Measurements from ENCODE around the gene SLC39A11. TPM values are rescaled to one million over a fixed set of nuclear protein-coding genes. Genes with fewer than 3 reads are reported as not detected.

Gene SLC39A11
- total and polyA plus RNA-seq, 2 of the 13 experiments (the other 11 are each of a cell fraction or from before 2014, with no cell fraction given) = 17.2 to 31.5 TPM

DNA sequence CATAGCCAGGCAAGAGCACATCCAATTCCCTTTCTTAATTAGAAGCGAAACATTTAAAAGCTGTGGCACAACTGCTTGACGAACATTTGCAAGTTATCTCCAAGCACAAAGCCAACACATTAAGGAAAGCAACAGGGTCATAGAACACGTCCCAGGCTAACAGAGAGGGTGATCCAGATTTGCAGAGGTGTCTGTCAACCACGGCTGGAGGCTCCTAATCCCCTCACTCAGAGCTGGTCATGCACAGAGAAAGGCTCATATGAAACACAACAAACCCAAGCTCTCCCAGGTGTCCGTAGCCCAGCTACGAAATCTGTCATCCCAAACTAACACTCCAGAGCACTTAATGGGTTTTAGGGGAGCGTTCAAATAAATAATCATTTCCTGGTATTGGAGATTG, 276.1 kb downstream of the SLC39A11 start:
- no peak overlapping the region for H3K9ac ChIP-seq (ENCODE audit: insufficient read depth, low read depth, low read length)
- 94% methylated on average over 7 of the region's 7 CpGs for WGBS (ENCODE audit: low lambda C conversion rate)
- H4K20me1 ChIP-seq (ENCODE audit: insufficient read depth, low read length) = no peaks in the 10 kb centered on the region
- H2AFZ ChIP-seq (ENCODE audit: low read length) = no peak overlapping the region
- DNase-seq (ENCODE audit: low spot score) = no peak
- no peaks in the 10 kb centered on the region for H3K27me3 ChIP-seq (ENCODE audit: control insufficient read depth in 1 of 2, insufficient read depth in 2 of 2, low read length in 2 of 2)
- TF ChIP-seq, protein P1, sequence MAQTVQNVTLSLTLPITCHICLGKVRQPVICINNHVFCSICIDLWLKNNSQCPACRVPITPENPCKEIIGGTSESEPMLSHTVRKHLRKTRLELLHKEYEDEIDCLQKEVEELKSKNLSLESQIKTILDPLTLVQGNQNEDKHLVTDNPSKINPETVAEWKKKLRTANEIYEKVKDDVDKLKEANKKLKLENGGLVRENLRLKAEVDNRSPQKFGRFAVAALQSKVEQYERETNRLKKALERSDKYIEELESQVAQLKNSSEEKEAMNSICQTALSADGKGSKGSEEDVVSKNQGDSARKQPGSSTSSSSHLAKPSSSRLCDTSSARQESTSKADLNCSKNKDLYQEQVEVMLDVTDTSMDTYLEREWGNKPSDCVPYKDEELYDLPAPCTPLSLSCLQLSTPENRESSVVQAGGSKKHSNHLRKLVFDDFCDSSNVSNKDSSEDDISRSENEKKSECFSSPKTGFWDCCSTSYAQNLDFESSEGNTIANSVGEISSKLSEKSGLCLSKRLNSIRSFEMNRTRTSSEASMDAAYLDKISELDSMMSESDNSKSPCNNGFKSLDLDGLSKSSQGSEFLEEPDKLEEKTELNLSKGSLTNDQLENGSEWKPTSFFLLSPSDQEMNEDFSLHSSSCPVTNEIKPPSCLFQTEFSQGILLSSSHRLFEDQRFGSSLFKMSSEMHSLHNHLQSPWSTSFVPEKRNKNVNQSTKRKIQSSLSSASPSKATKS (CRISPR knock-in tag; IDR thresholded peaks at IDR 0.05) = no peak
- TF ChIP-seq NR1H2 (CRISPR knock-in tag; IDR thresholded peaks at IDR 0.05; ENCODE audit: borderline replicate concordance, low read depth) (no peak), EEA1 (CRISPR knock-in tag; IDR thresholded peaks at IDR 0.05; ENCODE audit: borderline replicate concordance) (no peak), SP1 (IDR thresholded peaks at IDR 0.05) (no peak), SP1 (CRISPR knock-in tag; IDR thresholded peaks at IDR 0.05) (no peak), FOXM1 (CRISPR knock-in tag; IDR thresholded peaks at IDR 0.05) (no peak), KDM6A (CRISPR knock-in tag; IDR thresholded peaks at IDR 0.05; ENCODE audit: low read depth) (no peak), ZBTB1 (CRISPR knock-in tag; IDR thresholded peaks at IDR 0.05; ENCODE audit: borderline replicate concordance) (no peak)
- TF ChIP-seq, protein P2, sequence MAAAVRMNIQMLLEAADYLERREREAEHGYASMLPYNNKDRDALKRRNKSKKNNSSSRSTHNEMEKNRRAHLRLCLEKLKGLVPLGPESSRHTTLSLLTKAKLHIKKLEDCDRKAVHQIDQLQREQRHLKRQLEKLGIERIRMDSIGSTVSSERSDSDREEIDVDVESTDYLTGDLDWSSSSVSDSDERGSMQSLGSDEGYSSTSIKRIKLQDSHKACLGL (CRISPR knock-in tag; IDR thresholded peaks at IDR 0.05) = no peak
- TF ChIP-seq, protein P3, sequence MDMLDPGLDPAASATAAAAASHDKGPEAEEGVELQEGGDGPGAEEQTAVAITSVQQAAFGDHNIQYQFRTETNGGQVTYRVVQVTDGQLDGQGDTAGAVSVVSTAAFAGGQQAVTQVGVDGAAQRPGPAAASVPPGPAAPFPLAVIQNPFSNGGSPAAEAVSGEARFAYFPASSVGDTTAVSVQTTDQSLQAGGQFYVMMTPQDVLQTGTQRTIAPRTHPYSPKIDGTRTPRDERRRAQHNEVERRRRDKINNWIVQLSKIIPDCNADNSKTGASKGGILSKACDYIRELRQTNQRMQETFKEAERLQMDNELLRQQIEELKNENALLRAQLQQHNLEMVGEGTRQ (IDR thresholded peaks at IDR 0.05; ENCODE audit: low read depth, low read length) = no peak
- TF ChIP-seq, protein P3 (CRISPR knock-in tag; IDR thresholded peaks at IDR 0.05; ENCODE audit: borderline replicate concordance) = no peak
- TF ChIP-seq, protein P4, sequence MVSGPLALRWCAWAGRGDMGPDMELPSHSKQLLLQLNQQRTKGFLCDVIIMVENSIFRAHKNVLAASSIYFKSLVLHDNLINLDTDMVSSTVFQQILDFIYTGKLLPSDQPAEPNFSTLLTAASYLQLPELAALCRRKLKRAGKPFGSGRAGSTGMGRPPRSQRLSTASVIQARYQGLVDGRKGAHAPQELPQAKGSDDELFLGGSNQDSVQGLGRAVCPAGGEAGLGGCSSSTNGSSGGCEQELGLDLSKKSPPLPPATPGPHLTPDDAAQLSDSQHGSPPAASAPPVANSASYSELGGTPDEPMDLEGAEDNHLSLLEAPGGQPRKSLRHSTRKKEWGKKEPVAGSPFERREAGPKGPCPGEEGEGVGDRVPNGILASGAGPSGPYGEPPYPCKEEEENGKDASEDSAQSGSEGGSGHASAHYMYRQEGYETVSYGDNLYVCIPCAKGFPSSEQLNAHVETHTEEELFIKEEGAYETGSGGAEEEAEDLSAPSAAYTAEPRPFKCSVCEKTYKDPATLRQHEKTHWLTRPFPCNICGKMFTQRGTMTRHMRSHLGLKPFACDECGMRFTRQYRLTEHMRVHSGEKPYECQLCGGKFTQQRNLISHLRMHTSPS (CRISPR knock-in tag; IDR thresholded peaks at IDR 0.05; ENCODE audit: low read depth) = no peak
- H3K4me3 ChIP-seq (replicated peaks in 1 of 3; ENCODE audit: insufficient read depth in 1 of 3, low read depth in 2 of 3, low read length in 3 of 3) = no peak overlapping the region
- intact Hi-C loops (cut with micrococcal nuclease; ENCODE audit: unreplicated experiment) (no loop called here), in situ Hi-C loops (cut with HindIII; ENCODE audit: extremely low pct_ligation_motif_present, low pct_unique_long_range_greater_than_20kb) (no loop called here)
- ChIA-PET POLR2A (no interaction called here), CTCF (ENCODE audit: low intra/inter-chr PET ratio, low total read pairs) (no interaction called here)
- H3K4me1 ChIP-seq (ENCODE audit: insufficient read depth, low read length) = peaks cover under 1% of the 10 kb centered on the region; the same call in 1 of the 2 replicates
- no TSS peak for BruUV-seq (replicated peaks)
- no peak for ATAC-seq
- H3K36me3 ChIP-seq (replicated peaks in 1 of 2; ENCODE audit: control insufficient read depth in 1 of 2, insufficient read depth in 2 of 2, low read length in 2 of 2) = peaks cover 0 to 3% of the 10 kb centered on the region in 2 experiments; a peak in 1 of 5 replicates
- FAIRE-seq = no peak
- no peak overlapping the region for H3K27ac ChIP-seq (ENCODE audit: extremely low read length, insufficient read depth, low read length)
- no peak overlapping the region for H3K4me2 ChIP-seq (ENCODE audit: low read depth, low read length)
- no peaks in the 10 kb centered on the region for H3K9me3 ChIP-seq (ENCODE audit: low read length)
- no peaks in the 10 kb centered on the region for H3K79me2 ChIP-seq (ENCODE audit: insufficient read depth, low read length)

Measured in HepG2 (cell line).